Fibroblast of pulmonary artery (primary cell): ENCODE results near the gene GNG7.

ENCODE experiments used
- DNase-seq: peaks from one replicate; pipeline ENCODE4 v3.0.0-alpha.2; 2010; ENCODE audit warnings: low read depth
- H3K4me3 ChIP-seq: replicated peaks from 2 replicates; pipeline ENCODE4 v1.5.1; 2011; ENCODE audit warnings: low read depth, mild to moderate bottlenecking, control low read depth, low read length, moderate library complexity
- TF ChIP-seq, protein P1 (sequence below): IDR thresholded peaks from 2 replicates; pipeline ENCODE4 v1.5.1; 2011; ENCODE audit warnings: mild to moderate bottlenecking, control low read depth, low read length, inconsistent platforms; ENCODE audit errors: missing control alignments

The GNG7 gene

GRCh38 chr19:2699413-2700140 lies 2.9 kb downstream of the GNG7 start:
- DNase-seq: no peak
- H3K4me3 ChIP-seq: no peak overlapping the region
- TF ChIP-seq, protein P1, sequence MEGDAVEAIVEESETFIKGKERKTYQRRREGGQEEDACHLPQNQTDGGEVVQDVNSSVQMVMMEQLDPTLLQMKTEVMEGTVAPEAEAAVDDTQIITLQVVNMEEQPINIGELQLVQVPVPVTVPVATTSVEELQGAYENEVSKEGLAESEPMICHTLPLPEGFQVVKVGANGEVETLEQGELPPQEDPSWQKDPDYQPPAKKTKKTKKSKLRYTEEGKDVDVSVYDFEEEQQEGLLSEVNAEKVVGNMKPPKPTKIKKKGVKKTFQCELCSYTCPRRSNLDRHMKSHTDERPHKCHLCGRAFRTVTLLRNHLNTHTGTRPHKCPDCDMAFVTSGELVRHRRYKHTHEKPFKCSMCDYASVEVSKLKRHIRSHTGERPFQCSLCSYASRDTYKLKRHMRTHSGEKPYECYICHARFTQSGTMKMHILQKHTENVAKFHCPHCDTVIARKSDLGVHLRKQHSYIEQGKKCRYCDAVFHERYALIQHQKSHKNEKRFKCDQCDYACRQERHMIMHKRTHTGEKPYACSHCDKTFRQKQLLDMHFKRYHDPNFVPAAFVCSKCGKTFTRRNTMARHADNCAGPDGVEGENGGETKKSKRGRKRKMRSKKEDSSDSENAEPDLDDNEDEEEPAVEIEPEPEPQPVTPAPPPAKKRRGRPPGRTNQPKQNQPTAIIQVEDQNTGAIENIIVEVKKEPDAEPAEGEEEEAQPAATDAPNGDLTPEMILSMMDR: no peak

- TF ChIP-seq, protein P1: no peak
- no peak overlapping the region for H3K4me3 ChIP-seq
- DNase-seq: no peak
Observed at GRCh38 chr19:2694196-2694595, 8.3 kb downstream of the GNG7 start.

GRCh38 chr19:2693492-2694160 lies 8.9 kb downstream of the GNG7 start:
- TF ChIP-seq, protein P1: no peak
- H3K4me3 ChIP-seq: no peak overlapping the region
- no peak for DNase-seq

DNA sequence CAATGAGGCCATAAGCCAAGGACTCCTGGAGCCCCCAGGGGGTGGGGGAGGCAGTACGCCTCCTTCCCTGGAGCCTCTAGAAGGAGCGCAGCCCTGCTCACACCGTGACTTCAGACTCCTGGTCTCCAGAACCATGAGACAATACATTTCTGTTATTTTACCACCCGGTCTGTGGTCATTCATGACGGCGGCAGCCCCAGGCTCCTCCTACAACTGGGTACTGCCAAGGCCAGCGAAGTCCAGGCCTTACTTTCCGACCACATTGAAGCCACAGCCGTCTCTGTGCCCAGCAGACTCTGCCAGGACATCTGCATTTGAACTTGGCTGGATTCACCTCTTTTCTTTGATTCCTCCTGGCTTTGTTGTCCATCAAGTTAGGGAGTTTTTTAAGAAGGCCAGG lies 10.5 kb downstream of the GNG7 start:
- no peak for DNase-seq
- TF ChIP-seq, protein P1: no peak
- no peak overlapping the region for H3K4me3 ChIP-seq

DNA sequence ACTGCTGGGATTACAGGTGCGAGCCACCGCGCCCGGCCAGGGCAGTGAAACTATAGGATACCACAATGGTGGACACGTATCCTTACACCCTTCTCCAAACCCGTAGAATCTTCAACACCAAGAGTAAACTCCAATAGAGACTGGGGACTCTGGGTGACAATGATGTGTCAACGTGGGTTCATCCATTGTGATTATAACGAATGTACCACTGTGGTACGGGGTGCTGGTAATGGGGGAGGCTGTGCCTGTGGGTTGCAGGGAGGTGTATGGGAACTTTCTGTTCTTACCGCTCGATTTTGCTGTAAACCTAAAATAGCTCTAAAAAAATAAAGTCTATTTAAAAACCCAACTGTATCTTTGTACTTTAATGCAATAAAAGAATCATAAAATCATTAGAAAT lies 11.6 kb downstream of the GNG7 start:
- TF ChIP-seq, protein P1: no peak
- no peak overlapping the region for H3K4me3 ChIP-seq
- no peak for DNase-seq

GRCh38 chr19:2686360-2686759 lies 16.1 kb downstream of the GNG7 start:
- H3K4me3 ChIP-seq: no peak overlapping the region
- TF ChIP-seq, protein P1: no peak
- DNase-seq: no peak
